GM21360 (cell line): ENCODE measurements around the gene NCBP1.
"Not testable (repeated sequence)": the region's sequence is repeated elsewhere in the genome, so short reads cannot be mapped to it uniquely, and the experiment has no call there.

Experiments used
- ATAC-seq: cut with Tn5 transposase; IDR thresholded peaks from one replicate; pipeline ENCODE4 v1.9.1; 2021; ENCODE audit warnings: mild to moderate bottlenecking, moderate library complexity; ENCODE audit not compliant: unreplicated experiment

Gene NCBP1

DNA sequence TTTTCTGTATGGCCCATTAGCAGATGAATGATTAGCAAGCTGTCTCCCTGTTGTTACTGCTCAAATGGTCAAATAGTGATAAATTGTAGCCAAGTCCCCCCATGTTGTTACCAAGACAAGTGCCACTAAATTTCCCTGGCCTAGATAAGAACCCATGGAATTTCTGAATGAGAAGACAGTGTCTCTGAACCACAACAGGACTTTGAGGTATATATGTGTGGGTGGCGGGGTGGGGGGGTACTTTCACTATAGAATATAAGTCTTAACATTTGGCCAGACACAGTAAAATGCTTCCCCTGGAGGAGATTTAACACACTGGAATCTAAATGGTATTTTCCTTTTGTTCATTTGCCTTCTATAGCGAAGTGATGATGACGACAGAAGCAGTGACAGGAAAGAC, 34.9 kb downstream of the NCBP1 start:
- no peak for ATAC-seq

DNA sequence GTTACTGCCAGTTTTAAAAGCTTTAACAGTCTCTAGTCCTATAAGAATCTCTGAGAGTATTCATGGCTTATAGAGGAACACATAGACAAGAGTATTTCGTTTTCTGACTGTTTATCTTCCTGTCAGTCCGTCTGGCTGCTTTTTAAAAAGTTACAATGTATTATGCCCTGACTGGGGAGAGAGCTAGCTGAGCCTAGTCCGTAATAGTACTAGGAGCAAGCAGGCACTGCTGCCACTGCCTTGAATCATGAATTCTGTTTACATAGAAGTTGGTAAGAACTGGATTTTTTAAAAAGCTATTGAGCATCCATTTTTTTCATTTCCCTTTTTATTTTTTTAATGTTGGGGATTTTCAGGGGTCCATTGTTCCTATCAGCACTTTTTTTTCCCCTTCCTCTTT, 37.0 kb downstream of the NCBP1 start:
- no peak for ATAC-seq

DNA sequence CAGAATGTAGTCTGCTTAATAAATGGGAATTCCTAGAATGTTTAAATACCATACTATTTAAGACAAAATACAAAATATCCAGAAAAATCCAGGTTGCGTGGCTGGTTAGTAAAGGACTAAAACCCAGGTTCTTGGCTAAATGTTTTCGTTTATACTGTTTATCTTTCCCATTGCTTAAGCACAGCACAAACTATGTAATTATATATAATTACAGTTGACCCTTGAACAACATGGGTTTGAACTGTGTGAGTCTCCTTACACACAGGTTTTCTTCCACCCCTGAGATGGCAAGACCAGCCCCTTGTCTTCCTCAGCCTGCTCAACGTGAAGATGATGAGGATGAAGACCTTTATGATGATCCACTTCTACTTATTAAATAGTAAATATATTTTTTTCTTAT, 38.8 kb downstream of the NCBP1 start:
- ATAC-seq, result no peak

DNA sequence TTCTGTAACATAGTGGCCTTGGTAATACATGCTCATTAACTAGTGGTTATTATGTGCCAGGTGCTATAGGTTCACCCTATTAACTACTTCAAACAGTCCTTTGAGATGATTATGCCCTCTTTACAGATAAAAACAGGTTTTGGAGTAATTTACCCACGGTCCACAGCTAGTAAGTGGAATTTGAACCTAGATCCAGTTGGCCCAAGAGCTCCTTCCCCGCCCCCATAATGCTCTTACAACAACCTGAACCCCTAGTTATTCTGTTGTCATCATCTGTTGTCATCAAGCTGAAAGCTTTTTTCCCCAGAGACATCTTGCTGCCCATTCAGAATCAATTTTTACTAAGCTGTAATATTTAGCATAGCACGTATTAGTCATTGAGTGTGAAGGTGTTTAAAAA, 40.3 kb downstream of the NCBP1 start:
- ATAC-seq, result no peak

DNA sequence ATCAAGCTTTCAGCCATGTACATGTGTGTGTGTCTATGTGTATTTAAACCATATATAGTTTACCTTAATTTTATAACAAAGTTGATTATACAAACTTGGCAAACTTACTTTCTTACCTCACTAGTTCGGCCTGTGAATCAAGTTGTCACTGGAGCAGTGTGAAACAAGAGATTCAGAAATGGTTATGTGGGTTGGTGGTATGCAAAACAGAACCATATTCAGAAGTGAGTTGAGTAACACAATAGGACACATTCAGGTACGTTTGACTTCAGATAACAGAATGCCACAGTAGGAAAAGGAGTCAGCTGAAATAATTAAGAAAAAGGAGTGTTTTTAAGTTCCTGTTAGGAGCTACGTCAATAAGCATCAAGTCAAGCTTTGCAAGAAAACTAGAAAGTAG, 42.0 kb downstream of the NCBP1 start:
- no peak for ATAC-seq

DNA sequence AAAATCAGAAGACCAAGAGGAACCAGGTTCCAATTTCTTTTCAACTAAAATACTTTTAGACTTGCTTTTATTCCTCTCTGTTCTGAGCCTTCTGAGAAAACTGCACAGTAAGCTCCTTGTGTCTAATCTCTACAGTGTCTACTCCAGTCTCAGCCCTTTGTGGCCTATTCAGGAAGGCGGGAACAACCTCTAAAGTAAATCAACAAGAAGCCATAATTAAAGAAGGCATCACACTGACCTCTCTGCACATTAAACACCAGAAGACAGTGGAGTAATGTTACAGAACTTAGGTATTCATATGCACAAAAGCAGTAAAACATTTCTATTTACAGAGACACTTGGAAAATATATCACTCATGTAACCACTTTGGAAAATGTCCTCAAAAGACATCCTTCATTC, 48.6 kb downstream of the NCBP1 start:
- ATAC-seq, result no peak

DNA sequence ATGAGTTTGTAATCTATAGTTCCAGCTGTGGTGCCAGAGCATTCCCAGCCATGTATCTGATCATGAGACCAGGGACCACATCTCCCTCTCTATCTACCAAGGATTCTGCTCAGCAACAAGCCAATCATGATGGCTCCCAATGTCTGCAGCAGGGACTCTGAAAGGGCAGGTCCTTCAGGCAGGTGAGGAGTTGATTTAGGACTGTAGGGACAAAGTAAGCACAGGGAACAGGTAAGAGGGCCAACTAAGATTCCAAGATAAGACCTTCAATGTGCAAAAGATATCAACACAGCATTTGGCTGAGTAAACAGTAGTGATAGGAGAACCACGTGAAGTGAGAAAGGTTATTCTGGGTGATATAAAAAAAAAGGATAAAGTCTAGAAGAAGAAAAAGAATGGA, 55.0 kb downstream of the NCBP1 start:
- no peak for ATAC-seq

DNA sequence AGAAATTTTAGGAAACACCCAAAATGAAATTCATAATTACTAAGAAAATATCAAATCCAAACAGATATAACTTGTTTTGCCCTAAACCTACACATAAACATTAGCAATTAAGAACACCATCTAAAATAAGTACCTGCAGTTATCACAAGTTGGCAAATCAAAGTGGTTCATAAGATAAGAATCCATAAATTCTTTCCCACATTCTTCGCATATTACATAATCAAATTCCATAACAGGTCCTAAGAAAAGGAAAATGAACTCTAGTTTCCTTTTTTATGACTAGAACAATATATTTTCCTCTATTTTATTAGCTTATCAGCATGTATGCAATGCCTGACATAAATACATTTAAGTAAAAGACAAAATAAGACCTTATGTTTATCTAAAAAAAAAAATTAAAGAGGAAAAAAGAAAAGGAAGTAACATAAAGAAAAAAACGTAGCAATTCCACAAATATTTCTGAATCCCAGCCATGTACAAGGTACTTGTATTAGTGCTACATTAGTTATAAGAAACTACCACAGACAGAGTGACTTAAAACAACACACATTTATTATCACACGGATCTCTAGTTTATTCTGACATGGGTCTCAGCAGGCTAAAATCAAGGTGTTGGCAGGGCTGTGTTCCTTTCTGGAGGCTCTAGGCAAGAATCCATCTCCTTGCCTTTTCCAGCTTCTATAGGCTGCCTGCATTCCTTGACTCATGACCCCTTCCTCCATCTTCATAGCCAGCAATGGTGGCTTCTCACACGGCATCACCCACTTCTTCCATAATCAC, 56.0 kb downstream of the NCBP1 start:
- no peak for ATAC-seq

DNA sequence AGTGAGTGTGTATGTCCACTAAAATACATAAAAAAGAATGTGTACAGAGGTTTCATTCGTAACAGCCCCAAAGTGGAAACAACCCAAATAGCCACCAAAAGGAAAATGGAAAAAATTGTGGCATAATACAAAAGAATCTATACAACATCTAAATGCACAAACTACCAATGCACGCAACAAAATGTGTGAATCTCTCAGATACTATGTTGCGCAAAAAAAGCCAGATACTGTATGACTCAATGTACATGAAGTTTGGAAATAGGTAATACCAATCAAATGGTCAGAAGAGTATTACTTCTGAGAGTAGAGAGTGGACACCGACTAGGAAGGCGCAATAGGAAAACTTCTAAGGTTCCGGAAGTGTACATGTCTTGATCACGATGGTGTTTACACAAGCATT, 61.1 kb downstream of the NCBP1 start:
- ATAC-seq, result no peak

DNA sequence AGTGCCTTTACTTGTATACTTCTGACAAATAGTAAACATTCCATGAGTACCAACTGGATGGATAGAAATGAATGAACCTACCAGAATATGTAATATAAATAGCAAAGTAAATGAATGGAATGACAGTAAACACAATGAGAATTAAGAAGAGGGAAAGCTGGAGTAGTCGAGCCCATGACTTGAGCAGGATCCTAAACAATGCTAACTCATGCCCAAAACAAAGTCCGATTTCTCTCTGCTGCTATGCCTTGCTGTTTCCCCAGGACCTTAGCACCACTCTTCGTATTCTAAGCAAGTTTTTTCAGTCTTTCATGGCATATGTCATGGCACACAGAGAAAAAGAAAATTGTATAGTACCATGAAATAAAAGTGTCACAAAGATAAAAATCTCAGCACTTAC, 61.8 kb downstream of the NCBP1 start:
- ATAC-seq, result no peak

DNA sequence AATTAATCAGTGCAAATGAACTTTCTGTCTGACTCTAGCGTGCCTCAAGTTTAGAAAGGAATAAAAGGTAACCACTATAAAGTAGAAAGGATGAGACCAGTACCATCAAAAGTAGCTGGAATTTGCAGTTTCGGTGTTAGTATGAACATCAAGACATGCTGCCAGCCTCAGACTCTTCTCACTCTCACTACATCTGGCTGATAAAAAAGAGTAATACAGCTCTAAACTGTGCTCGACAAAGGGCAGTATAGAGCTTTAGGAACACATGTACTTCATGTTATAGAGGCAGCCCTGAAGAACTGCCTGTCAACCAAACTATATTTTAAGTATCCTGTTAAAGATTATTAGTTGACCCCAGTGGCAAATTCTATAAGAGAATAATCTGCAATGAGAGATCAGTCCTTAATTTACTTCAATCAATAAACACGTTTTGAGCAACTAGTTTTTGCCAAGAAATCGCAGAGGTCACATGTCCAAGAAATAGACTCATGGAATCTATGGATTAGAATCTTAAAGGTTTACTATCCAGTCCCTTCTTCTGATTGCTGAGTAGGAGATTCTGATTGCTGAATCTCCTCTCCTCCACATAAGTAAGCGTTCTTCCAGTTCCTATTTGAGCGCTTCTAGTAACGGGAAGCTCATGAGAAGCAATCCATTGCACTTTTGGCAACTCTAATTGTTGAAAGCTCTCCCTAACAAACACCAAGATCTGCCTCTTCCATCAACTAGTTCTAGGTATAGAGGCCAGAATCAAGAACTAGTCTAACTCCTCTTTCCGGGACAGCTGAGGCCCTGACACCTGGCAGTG, 62.6 kb downstream of the NCBP1 start:
- ATAC-seq, result no peak

DNA sequence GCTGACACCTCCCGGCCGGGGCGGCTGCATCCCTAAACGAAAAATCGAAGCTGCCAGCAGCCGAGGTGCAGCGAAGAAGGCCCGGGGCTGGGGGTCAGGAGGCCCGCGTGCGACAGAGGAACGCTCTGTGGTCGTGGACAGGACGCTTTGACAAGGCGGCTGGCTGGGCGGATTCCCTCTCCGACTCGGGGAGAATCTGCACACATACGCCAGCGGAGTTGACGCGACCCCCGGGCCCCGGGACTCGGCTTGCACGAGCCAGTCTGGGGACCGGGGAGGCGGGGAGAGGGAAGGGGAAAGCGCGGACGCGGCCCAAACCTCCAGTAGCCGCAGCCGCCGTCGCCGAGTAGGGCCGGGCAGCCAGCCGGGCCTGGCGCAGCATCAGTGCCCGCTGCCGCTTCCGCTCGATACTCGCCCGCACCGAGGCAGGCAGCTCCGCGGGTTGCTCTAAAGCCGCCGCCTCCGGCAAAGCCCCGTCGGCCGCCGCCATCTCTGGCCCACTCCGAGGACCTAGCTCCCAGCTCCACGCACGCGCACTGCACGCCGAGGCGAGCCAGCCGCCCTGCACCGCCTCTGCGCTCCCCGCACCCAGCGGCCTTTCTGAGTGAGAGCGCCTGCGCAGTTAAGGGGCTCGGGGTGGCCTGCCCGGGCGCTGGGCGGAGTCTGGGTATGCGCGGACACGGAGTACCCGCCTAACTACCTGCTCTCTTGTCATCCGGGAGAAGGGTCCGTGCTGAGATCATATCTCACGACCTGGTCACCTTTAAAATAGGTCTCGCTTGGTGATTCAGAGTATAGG, 63.4 kb downstream of the NCBP1 start, which contains the start of gene XPA:
TSS of gene XPA (minus strand) at position 538 of the 799 bp plus-strand sequence. CDS start at position 490, 48 bp downstream.
- ATAC-seq, result peak; percentile 93

DNA sequence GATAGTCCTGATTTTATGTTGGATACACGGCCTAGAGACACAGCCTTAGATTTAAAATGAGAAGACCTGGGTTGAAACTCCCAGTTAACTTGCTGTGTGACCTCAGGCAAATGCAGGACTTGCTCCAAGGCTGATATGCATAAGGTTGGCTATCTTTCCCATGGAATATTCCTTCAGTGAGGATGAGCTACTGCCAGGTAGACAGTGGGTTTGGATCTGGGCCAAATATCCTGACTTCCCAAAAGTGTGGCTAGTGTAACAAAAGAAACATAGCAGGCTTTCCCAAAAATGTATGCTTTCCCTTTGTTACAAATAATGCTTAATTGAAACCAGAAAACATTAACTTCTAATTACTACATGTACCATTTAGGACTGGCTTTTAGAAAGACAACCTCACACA, 64.2 kb downstream of the NCBP1 start:
- no peak for ATAC-seq

DNA sequence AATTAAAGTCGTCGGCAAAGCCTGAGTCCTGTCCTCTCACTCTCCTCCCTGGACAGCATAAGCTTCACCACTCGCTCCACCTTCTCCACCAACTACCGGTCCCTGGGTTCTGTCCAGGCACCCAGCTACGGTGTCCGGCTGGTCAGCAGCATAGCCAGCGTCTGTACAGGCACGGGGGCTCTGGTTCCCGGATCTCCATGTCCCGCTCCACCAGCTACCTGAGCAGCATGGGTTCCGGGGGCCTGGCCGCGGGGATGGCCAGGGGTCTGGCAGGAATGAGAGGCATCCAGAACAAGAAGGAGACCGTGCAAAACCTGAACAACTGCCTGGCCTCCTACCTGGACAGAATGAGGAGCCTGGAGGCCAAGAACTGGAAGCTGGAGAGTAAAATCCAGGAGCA, 65.2 kb downstream of the NCBP1 start:
- no peak for ATAC-seq

DNA sequence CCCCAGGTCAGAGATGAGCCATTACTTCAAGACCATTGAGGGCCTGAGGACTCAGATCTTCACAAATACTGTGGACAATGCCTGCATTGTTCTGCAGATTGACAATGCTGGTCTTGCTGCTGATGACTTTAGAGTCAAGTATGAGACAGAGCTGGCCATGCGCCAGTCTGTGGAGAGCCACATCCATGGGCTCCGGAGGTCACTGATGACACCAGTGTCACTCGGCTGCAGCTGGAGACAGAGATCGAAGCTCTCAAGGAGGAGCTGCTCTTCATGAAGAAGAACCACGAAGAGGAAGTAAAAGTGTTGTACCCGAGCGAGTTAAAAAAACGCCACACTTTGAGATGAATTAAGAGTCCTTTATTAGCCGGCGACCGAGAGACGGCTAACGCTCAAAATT, 65.7 kb downstream of the NCBP1 start:
- ATAC-seq, result not testable (repeated sequence)

DNA sequence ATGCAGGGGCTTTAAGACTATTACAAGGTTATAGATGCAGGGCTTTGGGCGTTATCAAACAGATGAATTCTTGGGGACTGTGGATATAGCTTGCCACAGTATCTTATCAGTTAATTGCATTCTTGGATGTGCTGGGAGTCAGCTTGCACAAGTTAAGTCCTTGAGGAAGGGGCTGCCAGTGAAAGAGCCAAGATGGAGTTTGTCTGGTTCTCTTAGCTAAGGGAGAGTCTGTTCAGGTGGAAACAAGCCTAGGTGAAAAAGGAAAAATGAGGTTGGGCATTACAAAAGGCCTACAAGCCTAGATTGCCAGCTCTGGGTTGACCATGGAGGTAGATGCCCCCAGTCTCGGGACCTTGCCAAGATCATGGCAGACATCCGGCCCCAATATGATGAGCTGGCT, 66.2 kb downstream of the NCBP1 start:
- ATAC-seq, result not testable (repeated sequence)

DNA sequence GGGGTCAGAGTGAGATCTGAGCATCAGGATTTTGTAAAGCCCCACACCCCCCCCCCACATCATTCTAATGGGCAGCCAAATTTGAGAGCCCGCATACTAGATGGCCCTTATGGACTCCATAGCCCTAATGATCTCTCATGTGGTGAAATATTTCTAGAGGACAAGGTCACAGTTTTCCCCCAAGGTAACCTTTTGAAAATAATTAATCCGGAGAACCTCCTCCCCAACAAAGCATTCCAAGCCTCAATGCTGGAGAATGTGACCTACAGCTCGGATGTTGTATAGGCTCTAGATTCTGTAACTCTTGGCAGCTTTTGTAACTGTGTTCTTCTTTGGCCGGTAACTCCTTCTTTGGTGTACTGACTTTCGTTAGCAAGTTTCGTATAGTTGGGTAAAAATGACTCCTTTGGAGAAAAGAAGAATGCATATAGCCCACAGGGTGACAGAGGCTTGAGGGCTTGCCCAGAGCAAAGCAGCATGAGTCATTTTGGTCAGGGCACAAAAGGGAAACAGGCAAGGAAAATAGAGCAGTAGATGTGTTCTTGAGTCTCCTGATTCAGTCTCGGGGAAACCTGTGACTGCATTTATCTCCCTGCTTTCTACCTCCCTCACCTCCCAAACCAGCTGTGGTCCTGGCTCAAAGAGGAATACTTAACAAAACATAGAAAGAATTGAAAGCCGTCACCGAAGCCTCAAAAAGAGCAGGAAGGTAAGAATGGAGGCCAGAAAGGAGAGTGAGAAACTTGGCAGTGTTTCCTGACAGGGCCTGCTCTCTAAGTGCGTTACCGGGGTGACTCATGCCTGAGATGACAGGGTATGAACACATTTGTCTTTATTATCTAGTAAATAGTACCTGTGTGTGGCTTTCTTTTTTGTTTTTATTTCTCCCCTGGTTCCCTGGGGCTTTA, 70.1 kb downstream of the NCBP1 start:
- ATAC-seq, result no peak

DNA sequence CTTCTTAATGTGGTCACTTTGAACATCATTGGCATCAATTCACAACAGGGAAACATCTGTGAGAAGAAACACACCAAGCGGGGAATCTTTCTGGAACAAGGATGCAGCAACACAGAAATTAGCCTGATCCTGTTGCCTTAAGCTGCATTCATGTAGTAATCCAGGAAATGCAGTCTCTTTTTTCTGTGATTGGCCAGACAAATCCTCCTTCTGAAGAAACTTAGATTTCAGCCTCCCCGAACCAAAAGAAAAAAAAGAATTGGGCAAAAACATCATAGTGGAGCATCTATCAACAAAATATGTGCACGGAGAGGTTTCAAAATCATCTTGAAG, 70.7 kb downstream of the NCBP1 start:
- no peak for ATAC-seq

DNA sequence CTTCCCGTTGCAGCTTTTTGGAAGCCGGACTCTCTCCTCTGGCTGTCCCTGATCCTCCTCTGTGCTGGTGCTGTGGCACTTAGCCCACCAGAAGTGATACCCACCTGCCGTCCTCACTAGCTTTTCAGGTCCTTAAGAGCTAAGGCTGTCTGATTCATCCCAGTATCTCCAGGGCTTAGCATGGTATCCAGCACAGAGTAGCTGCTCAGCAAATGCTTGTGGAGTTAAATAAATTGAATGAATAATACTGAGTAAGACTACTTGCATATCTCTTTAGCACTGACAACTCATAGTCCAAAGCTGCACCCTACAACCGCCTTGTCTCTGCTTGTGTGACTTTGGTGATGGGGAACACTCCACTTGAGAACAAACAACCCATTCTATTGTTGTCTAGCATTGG, 71.2 kb downstream of the NCBP1 start:
- ATAC-seq, result no peak

DNA sequence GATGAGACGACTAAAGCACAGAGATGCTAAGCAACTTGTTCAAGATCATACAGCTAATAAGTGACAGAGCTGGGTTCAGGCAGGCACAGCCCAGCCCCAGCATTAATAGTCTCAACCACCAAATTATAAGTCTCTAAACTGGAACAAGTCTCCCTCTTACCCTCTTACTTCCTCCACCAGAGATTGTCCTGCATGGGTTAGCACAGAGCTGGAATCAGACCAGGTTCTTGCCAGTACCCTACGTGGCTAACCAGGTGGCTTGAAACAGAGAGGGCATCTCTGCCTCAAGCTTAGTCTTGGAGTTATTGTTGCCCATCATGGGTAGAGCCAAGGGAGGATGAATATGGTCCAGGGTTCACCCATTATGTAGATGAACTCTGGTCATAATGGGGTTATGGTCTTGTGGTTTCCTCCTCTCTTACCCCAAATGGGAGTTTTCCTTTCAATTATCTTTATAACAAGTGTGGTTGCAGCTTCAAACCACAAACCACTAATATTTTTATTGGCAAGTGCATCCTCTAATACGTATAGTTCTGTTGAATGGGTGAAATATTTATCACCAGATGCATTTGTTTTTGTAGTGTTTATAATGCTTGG, 71.8 kb downstream of the NCBP1 start:
- no peak for ATAC-seq
